Endothelial cell of hepatic sinusoid (primary cell): Measurements from ENCODE around the gene ROR1.

Source experiments
- in situ Hi-C: cut with HindIII; loops from 2 replicates; pipeline ENCODE4 v1.10.0; 2017; ENCODE audit warnings: low sequenced_read_pairs

Gene ROR1

GRCh38 chr1:63922848-63923247 lies 149.0 kb downstream of the ROR1 start:
- in situ Hi-C loops, result no loop called here

- in situ Hi-C loops, result no loop called here
Measured at GRCh38 chr1:63923302-63923701, 149.5 kb downstream of the ROR1 start.

GRCh38 chr1:63924600-63924999 lies 150.8 kb downstream of the ROR1 start:
- in situ Hi-C loops, result no loop called here

- in situ Hi-C loops, result no loop called here
Measured at GRCh38 chr1:63928186-63929105, 154.6 kb downstream of the ROR1 start.

GRCh38 chr1:63929106-63929478 lies 155.3 kb downstream of the ROR1 start:
- in situ Hi-C loops, result no loop called here

GRCh38 chr1:63931468-63931867 lies 157.7 kb downstream of the ROR1 start:
- in situ Hi-C loops, result no loop called here

GRCh38 chr1:63934697-63935096 lies 160.9 kb downstream of the ROR1 start:
- in situ Hi-C loops, result no loop called here

- in situ Hi-C loops, result no loop called here
Measured at GRCh38 chr1:63935143-63935542, 161.3 kb downstream of the ROR1 start.

- in situ Hi-C loops, result no loop called here
Measured at GRCh38 chr1:63935553-63935952, 161.7 kb downstream of the ROR1 start.

GRCh38 chr1:63936276-63936675 lies 162.5 kb downstream of the ROR1 start:
- in situ Hi-C loops, result no loop called here

GRCh38 chr1:63936801-63937200 lies 163.0 kb downstream of the ROR1 start:
- in situ Hi-C loops, result no loop called here

- in situ Hi-C loops, result no loop called here
Measured at GRCh38 chr1:63937461-63938022, 163.7 kb downstream of the ROR1 start.

GRCh38 chr1:63940440-63940839 lies 166.6 kb downstream of the ROR1 start:
- in situ Hi-C loops, result no loop called here

- in situ Hi-C loops, result no loop called here
Measured at GRCh38 chr1:63943393-63943792, 169.6 kb downstream of the ROR1 start.

- in situ Hi-C loops, result loop anchor here (5.0 kb wide), 1 partner anchor 101 kb away; no protein-coding TSS in a partner anchor
Measured at GRCh38 chr1:63945943-63946342, 172.1 kb downstream of the ROR1 start.

- in situ Hi-C loops, result loop anchor here (5.0 kb wide), 1 partner anchor 100 kb away; no protein-coding TSS in a partner anchor
Measured at GRCh38 chr1:63946866-63947491, 173.2 kb downstream of the ROR1 start.

- in situ Hi-C loops, result loop anchor here (5.0 kb wide), 1 partner anchor 99 kb away; no protein-coding TSS in a partner anchor
Measured at GRCh38 chr1:63947904-63948303, 174.1 kb downstream of the ROR1 start.

GRCh38 chr1:63950023-63950422 lies 176.2 kb downstream of the ROR1 start:
- in situ Hi-C loops, result no loop called here

- in situ Hi-C loops, result no loop called here
Measured at GRCh38 chr1:63951059-63951946, 177.5 kb downstream of the ROR1 start.

- in situ Hi-C loops, result no loop called here
Measured at GRCh38 chr1:63954187-63954586, 180.4 kb downstream of the ROR1 start.
